Endothelial cell of umbilical vein (primary cell): ENCODE results near the gene SELPLG.

Source experiments
- MAX ChIP-seq: IDR thresholded peaks from 2 replicates; pipeline ENCODE4 v1.6.1; 2011; ENCODE audit not compliant: insufficient read depth, insufficient read length
- MYC ChIP-seq: IDR thresholded peaks from one replicate; pipeline ENCODE4 v1.6.1; 2011; ENCODE audit warnings: mild to moderate bottlenecking, low read depth, low read length
- POLR2A ChIP-seq: IDR thresholded peaks from 2 replicates; pipeline ENCODE4 v1.6.1; 2012; ENCODE audit warnings: low read depth, mild to moderate bottlenecking, control low read depth, low read length

GRCh38 chr12:108581311-108582227 is 52.1 kb downstream of the SELPLG start:
- no peak for TF ChIP-seq POLR2A
- no peak for TF ChIP-seq MAX
- no peak for TF ChIP-seq MYC
